ENCODE results near the gene CDK5R1. TPM values are rescaled to one million over a fixed set of nuclear protein-coding genes. Genes with fewer than 3 reads are reported as not detected.

CDK5R1 gene
- polyA plus RNA-seq, 1 of the 3 experiments (the other 2 are of a cell fraction), result 1.4 TPM

GRCh38 chr17:32485261-32486110 is 1.3 kb upstream of the CDK5R1 start:
- H3K36me3 ChIP-seq (replicated peaks in 1 of 2; ENCODE audit: control insufficient read depth in 1 of 2, insufficient read depth in 2 of 2, low read length in 1 of 2), result peaks cover 0 to 45% of the 10 kb centered on the region in 2 experiments
- H3K4me1 ChIP-seq (ENCODE audit: control insufficient read depth in 1 of 2, insufficient read depth in 2 of 2, low read depth in 1 of 2, low read length in 1 of 2), result peaks cover 0 to 47% of the 10 kb centered on the region in 2 experiments; a peak in 2 of 4 replicates
- H3K4me2 ChIP-seq, result peak overlapping the region; percentile 24; the same call in 1 of the 2 replicates
- no peak overlapping the region for H3K4me3 ChIP-seq (ENCODE audit: low read depth in 2 of 2, low read length in 1 of 2)
- no peak overlapping the region for H3K9ac ChIP-seq
- WGBS (ENCODE audit: low lambda C conversion rate), result 92% methylated on average over 12 of the region's 12 CpGs
- no peaks in the 10 kb centered on the region for H3K9me3 ChIP-seq
- TF ChIP-seq TCF12 (IDR thresholded peaks at IDR 0.05), result no peak
- no peak for TF ChIP-seq PBX3 (IDR thresholded peaks at IDR 0.05)
- ChIA-PET CTCF (interaction anchor here (1.2 to 11.0 kb wide), 11 partner anchors 14 to 392 kb away, joined by 3 to 102 read pairs (median 13); partner anchors contain the start of genes MYO1D and PSMD11), POLR2A (interaction anchor here (1.1 to 1.4 kb wide), 4 partner anchors 9 to 145 kb away, joined by 3 to 4 read pairs (median 3); no protein-coding TSS in a partner anchor)
- no peaks in the 10 kb centered on the region for H3K9me2 ChIP-seq
- no peaks in the 10 kb centered on the region for H3K27me3 ChIP-seq (ENCODE audit: insufficient read depth)
- H2AFZ ChIP-seq (ENCODE audit: low read depth), result no peak overlapping the region
- H3K79me2 ChIP-seq (ENCODE audit: insufficient read depth), result no peaks in the 10 kb centered on the region
- peak overlapping the region in 1 of 2 experiments; percentile 78; a peak in 2 of 4 replicates for H3K27ac ChIP-seq (ENCODE audit: low read depth in 2 of 2, low read length in 1 of 2)
- DNase-seq, result no peak
- H3F3A ChIP-seq (replicated peaks; ENCODE audit: insufficient read depth), result peaks cover 25% of the 10 kb centered on the region
- peaks cover 10% of the 10 kb centered on the region; the same call in 1 of the 2 replicates for H4K20me1 ChIP-seq (ENCODE audit: insufficient read depth)

GRCh38 chr17:32486111-32486700 is 587 bp upstream of the CDK5R1 start:
- WGBS (ENCODE audit: low lambda C conversion rate), result 83% methylated on average over 14 of the region's 72 CpGs
- H3K27ac ChIP-seq (ENCODE audit: low read depth in 2 of 2, low read length in 1 of 2), result peak overlapping the region in 1 of 2 experiments; percentile 88; a peak in 2 of 4 replicates
- ChIA-PET CTCF (interaction anchor here (1.2 to 11.0 kb wide), 8 partner anchors 17 to 391 kb away, joined by 3 to 102 read pairs (median 5); partner anchors contain the start of gene PSMD11), POLR2A (interaction anchor here (0.6 to 2.6 kb wide), 13 partner anchors 9 to 549 kb away, joined by 3 to 9 read pairs (median 3); partner anchors contain the start of genes PSMD11 and SUZ12)
- H3K4me3 ChIP-seq (ENCODE audit: low read depth in 2 of 2, low read length in 1 of 2), result peak overlapping the region in 1 of 2 experiments; percentile 76; a peak in 3 of 4 replicates
- TF ChIP-seq TEAD4 (IDR thresholded peaks at IDR 0.05; ENCODE audit: borderline replicate concordance, insufficient read depth) (no peak), USF1 (IDR thresholded peaks at IDR 0.05; ENCODE audit: borderline replicate concordance, low read depth) (peak; percentile 71), MAX (IDR thresholded peaks at IDR 0.05; ENCODE audit: low read depth) (peak; percentile 90), MXI1 (IDR thresholded peaks at IDR 0.05; ENCODE audit: low read depth, low read length) (peak; percentile 87), NRF1 (IDR thresholded peaks at IDR 0.05; ENCODE audit: low read depth, low read length) (peak; percentile 61), FOXM1 (IDR thresholded peaks at IDR 0.05; ENCODE audit: low read depth) (no peak), NFIC (IDR thresholded peaks at IDR 0.05; ENCODE audit: borderline replicate concordance) (no peak; the same call in 1 of the 2 replicates), PBX3 (IDR thresholded peaks at IDR 0.05) (0 out of 2 replicates have a peak, but pooled peaks have one; percentile 13)
- H3K4me2 ChIP-seq, result peak overlapping the region; percentile 24; the same call in 1 of the 2 replicates
- peaks cover 25% of the 10 kb centered on the region for H3F3A ChIP-seq (replicated peaks; ENCODE audit: insufficient read depth)
- no peaks in the 10 kb centered on the region for H3K9me3 ChIP-seq
- H2AFZ ChIP-seq (ENCODE audit: low read depth), result 0 out of 2 replicates have a peak overlapping the region, but pooled peaks have one; percentile 59
- no peaks in the 10 kb centered on the region for H3K27me3 ChIP-seq (ENCODE audit: insufficient read depth)
- no peaks in the 10 kb centered on the region for H3K79me2 ChIP-seq (ENCODE audit: insufficient read depth)
- H3K36me3 ChIP-seq (replicated peaks in 1 of 2; ENCODE audit: control insufficient read depth in 1 of 2, insufficient read depth in 2 of 2, low read length in 1 of 2), result peaks cover 0 to 45% of the 10 kb centered on the region in 2 experiments
- H3K4me1 ChIP-seq (ENCODE audit: control insufficient read depth in 1 of 2, insufficient read depth in 2 of 2, low read depth in 1 of 2, low read length in 1 of 2), result peaks cover 0 to 51% of the 10 kb centered on the region in 2 experiments; a peak in 2 of 4 replicates
- H3K9ac ChIP-seq, result no peak overlapping the region
- no peaks in the 10 kb centered on the region for H3K9me2 ChIP-seq
- H4K20me1 ChIP-seq (ENCODE audit: insufficient read depth), result peaks cover 10% of the 10 kb centered on the region; the same call in 1 of the 2 replicates
- peak; percentile 96 for DNase-seq

All from SK-N-SH (cell line).